Stimulated activated CD8-positive, alpha-beta memory T cell treated with anti-CD3 and anti-CD28 coated beads, Interleukin-12 subunit alpha, Interleukin-12 subunit beta, amount 100 ng/mL, for 24 hours (primary cell): ENCODE results near the gene NPAS2.
A peak's percentile ranks its signal among the peaks of the same experiment; 100 is the strongest.

Experiments
- DNase-seq: peaks from one replicate; pipeline ENCODE4 v3.0.0-alpha.2; 2020; ENCODE audit errors: extremely low read depth

Gene NPAS2

GRCh38 chr2:100988630-100989417 is 168.9 kb downstream of the NPAS2 start:
- no peak for DNase-seq

- no peak for DNase-seq
Measured at GRCh38 chr2:100989666-100990065, 169.7 kb downstream of the NPAS2 start.

GRCh38 chr2:100990166-100990565 is 170.2 kb downstream of the NPAS2 start:
- no peak for DNase-seq

- no peak for DNase-seq
Measured at GRCh38 chr2:100990650-100991403, 170.9 kb downstream of the NPAS2 start.

GRCh38 chr2:100991404-100991773 is 171.4 kb downstream of the NPAS2 start:
- no peak for DNase-seq

GRCh38 chr2:100992262-100992661 is 172.3 kb downstream of the NPAS2 start:
- DNase-seq = no peak

GRCh38 chr2:100993294-100993693 is 173.4 kb downstream of the NPAS2 start:
- no peak for DNase-seq

GRCh38 chr2:100995309-100996075 is 175.6 kb downstream of the NPAS2 start:
- DNase-seq = no peak

- DNase-seq = no peak
Measured at GRCh38 chr2:100997509-100998234, 177.7 kb downstream of the NPAS2 start.

- no peak for DNase-seq
Measured at GRCh38 chr2:100998235-100998573, 178.3 kb downstream of the NPAS2 start.

GRCh38 chr2:100999995-101000394 is 180.1 kb downstream of the NPAS2 start:
- DNase-seq = no peak

- DNase-seq = peak; percentile 96
Measured at GRCh38 chr2:101001691-101002561, 182.0 kb downstream of the NPAS2 start, which contains the start of gene RPL31. RPL31 (plus strand) TSS chr2:101002289; CDS start chr2:101002702, 413 bp downstream.

GRCh38 chr2:101002562-101003277 is 182.8 kb downstream of the NPAS2 start:
- no peak for DNase-seq

GRCh38 chr2:101003278-101003775 is 183.4 kb downstream of the NPAS2 start:
- no peak for DNase-seq

GRCh38 chr2:101004620-101005325 is 184.8 kb downstream of the NPAS2 start:
- DNase-seq = no peak

GRCh38 chr2:101006065-101006715 is 186.3 kb downstream of the NPAS2 start:
- DNase-seq = no peak

- no peak for DNase-seq
Measured at GRCh38 chr2:101007415-101008345, 187.7 kb downstream of the NPAS2 start.

- DNase-seq = no peak
Measured at GRCh38 chr2:101011152-101011551, 191.2 kb downstream of the NPAS2 start.
